HepG2 (cell line): ENCODE measurements around the gene FKBP1A.

ENCODE experiments used
- DPF2 ChIP-seq: sonication (generic); formaldehyde crosslinking; IDR thresholded peaks from 2 replicates; pipeline ENCODE4 v1.4.0; 2020; ENCODE audit warnings: mild to moderate bottlenecking, low read depth, missing genetic modification reagents, borderline replicate concordance
- FOSL2 ChIP-seq: sonication (generic); formaldehyde crosslinking; IDR thresholded peaks from 2 replicates; pipeline ENCODE4 v1.4.0; 2020; ENCODE audit warnings: missing genetic modification reagents
- KDM4B ChIP-seq: sonication (generic); formaldehyde crosslinking; IDR thresholded peaks from 2 replicates; pipeline ENCODE4 v1.4.0; 2020; ENCODE audit warnings: missing genetic modification reagents
- POLR2A ChIP-seq, 2 experiments: IDR thresholded peaks; 2 replicates each; pipeline ENCODE4 v1.6.1; 2011; ENCODE audit warnings: low read depth in 2 of 2, low read length in 2 of 2, mild to moderate bottlenecking in 1 of 2, moderate library complexity in 1 of 2; ENCODE audit not compliant: insufficient read depth in 1 of 2
- TSC22D2 ChIP-seq: sonication (generic); formaldehyde crosslinking; IDR thresholded peaks from 2 replicates; pipeline ENCODE4 v1.5.1; 2020; ENCODE audit warnings: missing genetic modification reagents, mild to moderate bottlenecking, borderline replicate concordance
- U2AF2 ChIP-seq: fragments of 200-400 bp; formaldehyde crosslinking; IDR thresholded peaks from 2 replicates; pipeline ENCODE4 v1.6.1; 2017; ENCODE audit warnings: low read depth, mild to moderate bottlenecking, low read length
- TF ChIP-seq, protein P1 (sequence below): sonication (generic); formaldehyde crosslinking; IDR thresholded peaks from 2 replicates; pipeline ENCODE4 v1.4.0; 2020; ENCODE audit warnings: missing genetic modification reagents, borderline replicate concordance

DNA sequence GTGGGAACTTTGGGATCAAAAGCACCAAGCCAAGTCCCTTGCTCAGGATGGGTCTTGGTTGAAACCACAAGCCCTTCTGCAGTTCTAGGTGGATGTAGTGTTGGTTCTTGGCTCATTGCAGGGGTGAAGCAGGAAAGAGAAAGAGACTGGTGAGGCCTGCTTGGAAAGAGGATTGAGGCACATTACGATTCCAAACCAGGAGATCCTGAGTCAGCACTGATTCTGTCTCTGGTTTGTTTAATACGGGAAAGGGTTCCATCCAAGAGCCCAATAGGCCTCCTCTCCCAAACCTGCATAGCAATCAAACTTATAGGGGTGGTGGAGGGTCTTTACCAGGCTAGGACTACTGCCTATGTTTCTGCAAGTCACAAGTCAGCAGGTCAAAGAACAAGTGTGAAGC is 49.5 kb upstream of the FKBP1A start:
- TF ChIP-seq U2AF2 (no peak), KDM4B (no peak), TSC22D2 (CRISPR knock-in tag) (no peak), FOSL2 (CRISPR knock-in tag) (no peak), POLR2A (IDR thresholded peaks at IDR 0.05; ENCODE audit: insufficient read depth in 1 of 2, low read depth in 2 of 2, low read length in 2 of 2) (no peak), DPF2 (no peak)
- TF ChIP-seq, protein P1, sequence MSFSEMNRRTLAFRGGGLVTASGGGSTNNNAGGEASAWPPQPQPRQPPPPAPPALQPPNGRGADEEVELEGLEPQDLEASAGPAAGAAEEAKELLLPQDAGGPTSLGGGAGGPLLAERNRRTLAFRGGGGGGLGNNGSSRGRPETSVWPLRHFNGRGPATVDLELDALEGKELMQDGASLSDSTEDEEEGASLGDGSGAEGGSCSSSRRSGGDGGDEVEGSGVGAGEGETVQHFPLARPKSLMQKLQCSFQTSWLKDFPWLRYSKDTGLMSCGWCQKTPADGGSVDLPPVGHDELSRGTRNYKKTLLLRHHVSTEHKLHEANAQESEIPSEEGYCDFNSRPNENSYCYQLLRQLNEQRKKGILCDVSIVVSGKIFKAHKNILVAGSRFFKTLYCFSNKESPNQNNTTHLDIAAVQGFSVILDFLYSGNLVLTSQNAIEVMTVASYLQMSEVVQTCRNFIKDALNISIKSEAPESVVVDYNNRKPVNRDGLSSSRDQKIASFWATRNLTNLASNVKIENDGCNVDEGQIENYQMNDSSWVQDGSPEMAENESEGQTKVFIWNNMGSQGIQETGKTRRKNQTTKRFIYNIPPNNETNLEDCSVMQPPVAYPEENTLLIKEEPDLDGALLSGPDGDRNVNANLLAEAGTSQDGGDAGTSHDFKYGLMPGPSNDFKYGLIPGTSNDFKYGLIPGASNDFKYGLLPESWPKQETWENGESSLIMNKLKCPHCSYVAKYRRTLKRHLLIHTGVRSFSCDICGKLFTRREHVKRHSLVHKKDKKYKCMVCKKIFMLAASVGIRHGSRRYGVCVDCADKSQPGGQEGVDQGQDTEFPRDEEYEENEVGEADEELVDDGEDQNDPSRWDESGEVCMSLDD (CRISPR knock-in tag), result no peak
